ENCODE measurements around the gene CDKN1A.
"Not testable (repeated sequence)": the region's sequence is repeated elsewhere in the genome, so short reads cannot be mapped to it uniquely, and the experiment has no call there.

The CDKN1A gene

DNA sequence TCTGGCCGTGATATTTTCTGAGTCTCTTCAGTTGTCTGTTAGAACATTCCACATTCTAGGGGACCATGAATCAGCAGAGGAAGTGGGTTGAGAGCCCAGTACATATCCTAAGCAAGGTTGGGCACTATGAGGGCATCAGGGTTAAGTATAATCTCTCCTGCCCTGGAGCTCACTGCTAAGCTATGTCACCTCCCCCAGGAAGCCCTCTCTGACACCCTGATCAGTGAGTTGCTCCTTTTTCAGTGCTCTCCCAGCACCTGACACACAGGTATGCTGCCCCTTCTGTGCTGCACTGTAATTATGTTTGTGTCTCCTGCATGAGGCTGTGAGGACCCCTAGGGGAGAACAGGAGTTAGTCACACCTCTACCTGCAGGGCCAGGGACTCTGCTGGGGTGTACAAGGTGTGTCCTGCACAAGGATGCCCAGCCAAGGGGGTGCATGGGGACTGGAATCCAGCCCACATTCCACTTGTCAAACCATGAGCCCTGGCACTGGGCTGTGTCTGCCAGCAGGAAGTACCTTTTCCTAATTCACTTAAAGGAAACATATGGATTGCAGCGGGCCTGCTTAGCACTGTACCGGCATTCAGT lies 23.0 kb downstream of the CDKN1A start:
- no peak overlapping the region for H3K27ac ChIP-seq
- H3K4me2 ChIP-seq = no peak overlapping the region
- no peak overlapping the region for H3K4me3 ChIP-seq
- peaks cover 10% of the 10 kb centered on the region; the same call in 1 of the 2 replicates for H3K9me3 ChIP-seq
- H3K4me1 ChIP-seq = no peaks in the 10 kb centered on the region
- no peak overlapping the region for H3K9ac ChIP-seq
- no peaks in the 10 kb centered on the region for H4K20me1 ChIP-seq
- H3K36me3 ChIP-seq = no peaks in the 10 kb centered on the region
- no peak for TF ChIP-seq Cebpa-rat (IDR thresholded peaks at IDR 0.05)
- no peaks in the 10 kb centered on the region for H3K27me3 ChIP-seq

DNA sequence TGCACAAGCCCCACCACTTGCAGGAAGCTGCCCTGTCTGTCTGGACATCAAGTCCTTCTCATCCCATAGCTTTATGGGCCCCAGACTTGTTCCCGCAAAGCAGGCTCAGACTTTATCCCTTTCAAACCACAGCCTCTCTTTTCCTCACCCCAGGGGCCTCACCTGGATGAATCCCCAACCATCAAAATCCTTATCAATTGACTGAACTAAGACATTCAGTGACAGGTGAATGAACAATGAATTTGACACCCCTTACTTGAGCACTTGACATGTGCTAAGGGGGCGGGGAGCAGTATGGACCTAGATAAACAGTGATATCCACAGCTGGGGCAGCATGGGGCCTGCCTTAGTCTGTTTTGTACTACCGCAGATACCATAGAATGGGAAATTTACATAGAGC lies 24.1 kb downstream of the CDKN1A start:
- H3K4me2 ChIP-seq = no peak overlapping the region
- H3K27me3 ChIP-seq = no peaks in the 10 kb centered on the region
- H3K4me3 ChIP-seq = no peak overlapping the region
- H3K9me3 ChIP-seq = peaks cover 4% of the 10 kb centered on the region; the same call in 1 of the 2 replicates
- no peak for TF ChIP-seq Cebpa-rat (IDR thresholded peaks at IDR 0.05)
- H3K9ac ChIP-seq = no peak overlapping the region
- no peaks in the 10 kb centered on the region for H4K20me1 ChIP-seq
- no peaks in the 10 kb centered on the region for H3K4me1 ChIP-seq
- H3K36me3 ChIP-seq = no peaks in the 10 kb centered on the region
- no peak overlapping the region for H3K27ac ChIP-seq

DNA sequence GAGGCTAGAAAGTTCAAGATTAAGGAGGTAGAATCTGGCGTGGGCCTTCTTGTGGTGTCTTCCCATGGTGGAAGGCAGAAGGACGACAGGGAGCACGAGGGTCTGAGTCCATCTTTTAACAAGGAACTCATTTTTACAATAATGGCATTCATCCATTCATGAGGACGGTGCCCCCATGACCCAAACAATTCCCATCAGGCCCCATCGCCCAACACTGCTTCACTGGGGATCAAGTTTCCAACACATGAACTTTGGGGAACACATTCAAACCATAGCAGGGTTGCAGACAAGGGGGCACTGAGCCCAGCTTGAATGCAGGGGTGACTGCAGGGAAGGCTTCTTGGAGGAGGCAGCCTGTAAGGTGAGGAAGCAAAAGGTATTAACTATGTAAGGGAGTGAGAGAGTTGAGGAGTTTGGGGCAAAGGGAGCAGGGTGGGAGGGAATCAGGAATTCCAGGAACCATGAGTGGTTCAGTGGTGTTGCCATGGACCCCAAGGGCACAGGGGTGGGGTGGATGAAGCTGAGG lies 24.6 kb downstream of the CDKN1A start:
- Histone ChIP-seq H3K9ac (no peak overlapping the region), H4K20me1 (no peaks in the 10 kb centered on the region), H3K4me3 (no peak overlapping the region), H3K4me1 (no peaks in the 10 kb centered on the region), H3K4me2 (no peak overlapping the region), H3K9me3 (0 out of 2 replicates have a peak, but pooled peaks cover 3% of the 10 kb centered on the region), H3K27me3 (no peaks in the 10 kb centered on the region), H3K27ac (no peak overlapping the region), H3K36me3 (no peaks in the 10 kb centered on the region)
- no peak for TF ChIP-seq Cebpa-rat (IDR thresholded peaks at IDR 0.05)

DNA sequence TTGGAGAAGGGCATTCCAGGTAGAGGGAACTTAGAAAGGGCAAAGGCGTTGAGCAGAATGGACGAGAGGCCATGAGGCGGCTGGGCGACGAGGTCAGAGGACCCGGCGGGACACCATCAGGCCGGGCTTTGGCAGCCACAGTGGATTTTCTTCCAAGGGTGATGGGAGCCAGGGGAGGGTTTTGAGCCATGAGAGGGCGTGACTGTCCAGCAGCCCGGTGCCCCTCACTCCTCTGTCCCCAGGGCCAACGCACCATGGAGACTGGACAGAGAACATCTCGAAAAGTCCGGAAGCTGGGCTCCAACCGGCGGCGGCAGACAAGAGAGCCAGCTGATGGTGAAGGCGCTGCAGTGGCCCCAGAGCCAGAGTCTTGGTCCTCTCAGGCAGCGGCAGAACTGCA lies 25.5 kb downstream of the CDKN1A start:
- H3K4me1 ChIP-seq = no peaks in the 10 kb centered on the region
- no peak overlapping the region for H3K9ac ChIP-seq
- H3K4me3 ChIP-seq = no peak overlapping the region
- no peaks in the 10 kb centered on the region for H3K27me3 ChIP-seq
- H3K9me3 ChIP-seq = 0 out of 2 replicates have a peak, but pooled peaks cover 3% of the 10 kb centered on the region
- no peak overlapping the region for H3K4me2 ChIP-seq
- no peaks in the 10 kb centered on the region for H4K20me1 ChIP-seq
- TF ChIP-seq Cebpa-rat (IDR thresholded peaks at IDR 0.05) = no peak
- no peak overlapping the region for H3K27ac ChIP-seq
- H3K36me3 ChIP-seq = no peaks in the 10 kb centered on the region

DNA sequence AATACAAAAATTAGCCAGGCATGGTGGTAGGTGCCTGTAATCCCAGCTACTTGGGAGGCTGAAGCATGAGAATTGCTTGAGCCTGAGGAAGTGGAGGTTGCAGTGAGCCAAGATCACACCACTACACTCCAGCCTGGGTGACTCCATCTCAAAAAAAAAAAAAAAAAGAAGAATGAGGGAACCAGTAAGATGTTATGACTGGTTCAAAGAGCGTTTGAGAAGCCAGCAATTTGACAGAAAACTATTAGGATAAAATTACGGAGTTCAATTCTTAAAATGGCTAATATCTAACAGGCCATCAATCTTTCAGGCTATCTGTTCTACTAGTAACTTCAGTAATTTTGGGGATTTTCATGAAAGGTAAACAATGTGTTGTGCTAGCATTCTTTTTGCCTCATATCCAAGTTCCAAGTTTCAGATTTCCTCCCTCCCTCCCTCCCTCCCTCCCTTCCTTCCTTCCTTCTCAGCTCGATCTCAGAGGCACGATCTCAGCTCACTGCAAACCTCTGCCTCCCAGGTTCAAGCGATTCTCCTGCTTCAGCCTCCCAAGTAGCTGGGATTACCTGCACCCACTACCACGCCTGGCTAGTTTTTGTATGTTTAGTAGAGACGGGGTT lies 26.6 kb downstream of the CDKN1A start:
- not testable (repeated sequence) for H3K4me2 ChIP-seq, H3K9ac ChIP-seq, H3K9me3 ChIP-seq, H3K4me3 ChIP-seq, H3K4me1 ChIP-seq, H3K27me3 ChIP-seq, H3K27ac ChIP-seq, H3K36me3 ChIP-seq, H4K20me1 ChIP-seq

DNA sequence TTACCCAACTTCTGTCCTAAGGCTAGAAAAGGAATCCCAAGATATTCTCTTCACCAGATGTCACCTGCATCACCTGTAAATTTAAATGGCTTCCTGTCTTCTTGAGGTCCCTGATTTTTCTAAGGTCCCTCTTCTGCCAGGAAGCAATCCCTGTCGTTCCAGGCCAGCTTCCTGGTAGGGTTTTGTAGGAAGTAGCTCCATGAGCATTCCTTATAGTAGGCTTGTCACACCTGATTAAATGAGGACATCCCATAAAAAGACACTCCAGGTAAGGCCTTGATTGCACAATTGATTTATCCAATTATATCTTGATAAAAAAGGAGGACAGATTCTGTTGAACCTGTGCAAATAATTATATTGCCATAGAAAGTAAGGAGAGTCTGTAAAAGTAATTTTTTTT lies 27.8 kb downstream of the CDKN1A start:
- H3K4me2 ChIP-seq = no peak overlapping the region
- H3K9me3 ChIP-seq = 0 out of 2 replicates have a peak, but pooled peaks cover 3% of the 10 kb centered on the region
- H3K27ac ChIP-seq = no peak overlapping the region
- H3K4me3 ChIP-seq = no peak overlapping the region
- no peak for TF ChIP-seq Cebpa-rat (IDR thresholded peaks at IDR 0.05)
- H3K4me1 ChIP-seq = no peaks in the 10 kb centered on the region
- no peaks in the 10 kb centered on the region for H3K36me3 ChIP-seq
- no peaks in the 10 kb centered on the region for H3K27me3 ChIP-seq
- no peak overlapping the region for H3K9ac ChIP-seq
- no peaks in the 10 kb centered on the region for H4K20me1 ChIP-seq

DNA sequence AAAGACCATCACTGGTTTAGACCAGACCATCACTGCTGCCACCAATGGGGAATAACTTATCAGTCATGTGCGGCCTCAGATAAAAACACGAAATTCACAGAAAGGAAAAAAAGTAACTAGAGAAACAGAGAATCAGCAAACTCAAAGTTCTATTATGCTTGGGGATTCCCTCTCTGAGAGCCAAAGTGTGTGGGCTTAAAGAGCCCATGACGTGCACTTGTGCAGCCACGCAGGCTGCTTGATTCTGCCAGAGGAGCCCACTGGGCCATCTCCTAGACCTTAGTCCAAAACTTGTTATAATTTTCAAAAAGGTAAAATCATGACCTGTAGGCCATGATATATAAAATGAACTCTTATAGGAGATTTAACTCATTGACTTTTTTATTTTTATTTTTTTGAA lies 34.3 kb downstream of the CDKN1A start:
- Histone ChIP-seq H3K27ac (no peak overlapping the region), H3K9me3 (no peaks in the 10 kb centered on the region), H3K4me3 (no peak overlapping the region), H3K4me2 (no peak overlapping the region), H3K27me3 (no peaks in the 10 kb centered on the region), H3K4me1 (peaks cover 16% of the 10 kb centered on the region), H3K36me3 (no peaks in the 10 kb centered on the region), H4K20me1 (no peaks in the 10 kb centered on the region), H3K9ac (no peak overlapping the region)
- TF ChIP-seq Cebpa-rat (IDR thresholded peaks at IDR 0.05) = no peak

DNA sequence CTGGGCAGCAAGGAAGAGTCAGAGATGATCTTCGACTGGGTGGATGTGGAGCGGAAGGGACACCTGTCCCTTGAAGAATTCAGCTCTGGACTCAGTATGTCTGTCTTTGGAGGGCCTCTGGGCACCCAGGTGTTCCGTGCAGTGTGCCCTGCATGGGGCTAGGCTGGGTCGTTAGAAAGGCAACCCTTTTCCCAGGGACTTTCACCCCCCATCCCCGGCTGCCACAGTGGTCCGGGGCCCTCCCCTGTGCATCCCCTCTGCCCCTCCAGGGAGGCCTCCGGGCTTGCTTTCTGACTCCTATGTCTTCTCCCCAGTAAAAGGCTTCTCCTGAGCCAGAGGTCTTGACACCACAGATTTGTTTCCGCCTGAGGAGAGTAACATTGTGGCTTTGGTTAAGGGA lies 35.3 kb downstream of the CDKN1A start:
- no peak overlapping the region for H3K4me2 ChIP-seq
- no peaks in the 10 kb centered on the region for H4K20me1 ChIP-seq
- H3K27ac ChIP-seq = no peak overlapping the region
- H3K9me3 ChIP-seq = no peaks in the 10 kb centered on the region
- H3K4me3 ChIP-seq = no peak overlapping the region
- no peaks in the 10 kb centered on the region for H3K36me3 ChIP-seq
- no peak overlapping the region for H3K9ac ChIP-seq
- H3K27me3 ChIP-seq = no peaks in the 10 kb centered on the region
- TF ChIP-seq Cebpa-rat (IDR thresholded peaks at IDR 0.05) = no peak
- peaks cover 26% of the 10 kb centered on the region for H3K4me1 ChIP-seq

DNA sequence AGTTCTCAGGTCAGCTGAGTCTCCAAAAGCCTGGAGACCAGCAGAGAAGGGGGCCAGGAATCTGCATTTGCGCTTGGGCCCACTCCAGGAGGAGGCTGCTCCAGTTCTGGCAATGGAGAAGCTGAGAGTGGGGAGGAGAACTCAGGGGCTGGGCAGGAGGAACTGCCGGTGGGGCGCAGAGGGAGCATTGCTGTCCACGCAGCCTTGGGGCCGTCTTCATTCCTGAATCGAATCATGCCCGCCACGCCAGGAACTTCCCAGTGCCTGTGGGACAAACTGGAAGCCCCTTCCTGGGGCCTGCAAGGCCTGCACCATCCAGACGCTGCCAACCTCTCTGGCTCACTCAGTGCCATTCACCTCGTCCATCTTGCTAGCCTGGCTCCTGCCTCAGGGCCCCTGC lies 36.0 kb downstream of the CDKN1A start:
- Histone ChIP-seq H3K4me1 (peaks cover 33% of the 10 kb centered on the region), H4K20me1 (no peaks in the 10 kb centered on the region), H3K27me3 (no peaks in the 10 kb centered on the region), H3K9ac (no peak overlapping the region), H3K4me3 (no peak overlapping the region), H3K36me3 (no peaks in the 10 kb centered on the region), H3K9me3 (no peaks in the 10 kb centered on the region), H3K4me2 (no peak overlapping the region), H3K27ac (no peak overlapping the region)
- TF ChIP-seq Cebpa-rat (IDR thresholded peaks at IDR 0.05) = no peak

DNA sequence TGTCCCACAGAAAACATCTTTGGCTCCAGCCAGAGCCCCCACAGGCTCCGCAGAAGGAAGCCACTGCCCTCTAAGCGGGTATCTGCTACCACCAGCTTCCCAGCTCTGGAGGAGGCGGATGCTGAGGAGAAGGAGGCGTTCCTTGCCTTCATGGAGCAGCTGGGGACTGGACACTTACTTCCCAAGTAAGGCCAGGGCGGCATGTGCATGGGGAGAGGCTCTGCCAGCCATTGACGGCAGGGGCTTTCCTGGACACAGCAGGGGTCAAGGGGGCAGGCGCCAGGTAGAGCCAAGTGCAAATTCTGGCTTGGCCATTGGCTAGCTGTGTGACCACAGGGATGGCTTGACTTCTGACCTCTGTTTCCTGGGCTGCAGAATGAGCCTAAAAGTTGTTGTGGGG lies 37.0 kb downstream of the CDKN1A start:
- no peaks in the 10 kb centered on the region for H3K27me3 ChIP-seq
- no peak for TF ChIP-seq Cebpa-rat (IDR thresholded peaks at IDR 0.05)

More for the DNA sequence above, 37.0 kb downstream of the CDKN1A start:
- H3K36me3 ChIP-seq = no peaks in the 10 kb centered on the region
- H3K9ac ChIP-seq = no peak overlapping the region
- no peak overlapping the region for H3K4me2 ChIP-seq
- H3K27ac ChIP-seq = no peak overlapping the region
- no peak overlapping the region for H3K4me3 ChIP-seq
- H3K9me3 ChIP-seq = no peaks in the 10 kb centered on the region
- H4K20me1 ChIP-seq = no peaks in the 10 kb centered on the region
- H3K4me1 ChIP-seq = peaks cover 42% of the 10 kb centered on the region
